HCT116 (cell line): Measurements from ENCODE around the gene OR9Q1. TPM values are rescaled to one million over a fixed set of nuclear protein-coding genes. Genes with fewer than 3 reads are reported as not detected.

Experiments used
- ATAC-seq: fragments of 200-7000 bp; cut with Tn5 transposase; 2 replicates; pipeline ENCODE4 v1.9.1; 2020; ENCODE audit warnings: mild to moderate bottlenecking, moderate library complexity
- BruUV-seq: library from RNA; stranded (reverse); fragments of 400-500 nt; replicated peaks from 2 replicates; lab custom pipeline; 2021; lab: Mats Ljungman, UMichigan
- CTCF ChIA-PET: fragments of 300-600 bp; sonication (Branson Sonifier 250); formaldehyde crosslinking; loops from one replicate; lab custom pipeline; 2021; ENCODE audit warnings: antibody characterized with exemption; lab: Charles Lee
- POLR2A ChIA-PET: fragments of 300-600, 350-600 bp; sonication (Branson Sonifier 250); formaldehyde crosslinking; loops from one replicate; lab custom pipeline; 2021; ENCODE audit warnings: antibody characterized with exemption; lab: Charles Lee
- RAD21 ChIA-PET, 2 experiments: fragments of 300-600 bp; sonication (Branson Sonifier 250); formaldehyde crosslinking; loops; one replicate each; lab custom pipeline; 2023; ENCODE audit warnings: low total read pairs in 2 of 2; ENCODE audit not compliant: uncharacterized antibody in 2 of 2, unreplicated experiment in 2 of 2, low non-redundant PET in 1 of 2; lab: Charles Lee
- DNase-seq: peaks from one replicate; pipeline ENCODE4 v3.0.0-alpha.2; 2010; ENCODE audit warnings: low read depth, low spot score
- H2AFZ ChIP-seq: fragments of 200-600 bp; shearing (Covaris generic), sonication (generic); 2 replicates; pipeline ENCODE4 v1.6.1; 2017; ENCODE audit warnings: low read depth, mixed run types, mixed read lengths, antibody characterized with exemption, low read length; ENCODE audit not compliant: poor library complexity, severe bottlenecking
- H3K27ac ChIP-seq: 2 replicates; pipeline ENCODE4 v1.5.1; 2012; ENCODE audit warnings: low read depth, low read length
- H3K27me3 ChIP-seq: fragments of 200-600 bp; sonication (generic); 2 replicates; pipeline ENCODE4 v1.6.1; 2016; ENCODE audit warnings: mixed run types, low read length, mixed read lengths; ENCODE audit not compliant: insufficient read depth
- H3K36me3 ChIP-seq, 2 experiments: fragments of 200-500 bp in 1 of 2; fragments of 200-600 bp in 1 of 2; sonication (Bioruptor generic) in 1 of 2; sonication (generic) in 1 of 2; 2 replicates each; pipeline versions ENCODE4 v1.5.1 to v1.6.1; 2014 to 2016; ENCODE audit warnings: low read length in 2 of 2, inconsistent platforms in 1 of 2, mixed read lengths in 1 of 2, mixed run types in 1 of 2; ENCODE audit not compliant: insufficient read depth in 2 of 2, control insufficient read depth in 1 of 2
- H3K4me1 ChIP-seq, 2 experiments: fragments of 200-600 bp in 1 of 2; sonication (generic) in 1 of 2; 2 replicates each; pipeline versions ENCODE4 v1.5.1 to v1.6.1; 2012 to 2017; ENCODE audit warnings: low read length in 2 of 2, inconsistent platforms in 1 of 2, mild to moderate bottlenecking in 1 of 2, mixed read lengths in 1 of 2, mixed run types in 1 of 2, moderate library complexity in 1 of 2; ENCODE audit not compliant: insufficient read depth in 2 of 2, control insufficient read depth in 1 of 2
- H3K4me2 ChIP-seq: fragments of 200-600 bp; sonication (generic); 2 replicates; pipeline ENCODE4 v1.6.1; 2017; ENCODE audit warnings: mixed run types, low read length, mixed read lengths
- H3K4me3 ChIP-seq, 2 experiments: fragments of 200-600 bp in 1 of 2; sonication (generic) in 1 of 2; replicated peaks in 1 of 2; 2 replicates each; pipeline ENCODE4 v1.5.1; 2011 to 2016; ENCODE audit warnings: low read length in 2 of 2, control low read depth in 1 of 2, low read depth in 1 of 2, mild to moderate bottlenecking in 1 of 2, mixed read lengths in 1 of 2, mixed run types in 1 of 2
- H3K79me2 ChIP-seq: fragments of 200-600 bp; sonication (generic); 2 replicates; pipeline ENCODE4 v1.6.1; 2017; ENCODE audit warnings: mild to moderate bottlenecking, mixed run types, low read length, moderate library complexity, mixed read lengths; ENCODE audit not compliant: insufficient read depth
- H3K9ac ChIP-seq: fragments of 200-600 bp; sonication (generic); 2 replicates; pipeline ENCODE4 v1.6.1; 2016; ENCODE audit warnings: low read length, mixed read lengths
- H3K9me2 ChIP-seq: fragments of 200-600 bp; sonication (generic), shearing (Covaris generic); 2 replicates; pipeline ENCODE4 v1.6.1; 2017; ENCODE audit warnings: mixed run types, mild to moderate bottlenecking, moderate library complexity; ENCODE audit not compliant: insufficient read depth
- H3K9me3 ChIP-seq, 2 experiments: fragments of 200-500 bp in 1 of 2; fragments of 200-600 bp in 1 of 2; sonication (Bioruptor generic) in 1 of 2; sonication (generic) in 1 of 2; 2 replicates each; pipeline ENCODE4 v1.6.1; 2014 to 2017; ENCODE audit warnings: low read length in 2 of 2, mixed read lengths in 2 of 2, inconsistent platforms in 1 of 2, low read depth in 1 of 2, mild to moderate bottlenecking in 1 of 2, mixed run types in 1 of 2, moderate library complexity in 1 of 2; ENCODE audit not compliant: control insufficient read depth in 1 of 2, insufficient read depth in 1 of 2
- H4K20me1 ChIP-seq: fragments of 200-600 bp; sonication (generic), shearing (Covaris generic); 2 replicates; pipeline ENCODE4 v1.6.1; 2017; ENCODE audit warnings: mixed run types, mild to moderate bottlenecking, moderate library complexity; ENCODE audit not compliant: insufficient read depth
- CEBPB ChIP-seq: IDR thresholded peaks from 2 replicates; pipeline ENCODE4 v1.6.1; 2012; ENCODE audit warnings: low read depth
- EZH2 ChIP-seq: fragments of 200-600 bp; sonication (generic); IDR thresholded peaks from 2 replicates; pipeline ENCODE4 v1.6.1; 2017; ENCODE audit warnings: antibody characterized with exemption, mixed run types
- REST ChIP-seq: IDR thresholded peaks from 2 replicates; pipeline ENCODE4 v1.6.1; 2012; ENCODE audit warnings: low read depth
- SRF ChIP-seq: IDR thresholded peaks from 2 replicates; pipeline ENCODE4 v1.6.1; 2012; ENCODE audit warnings: low read depth
- ZBTB33 ChIP-seq: IDR thresholded peaks from 2 replicates; pipeline ENCODE4 v1.6.1; 2011; ENCODE audit warnings: mild to moderate bottlenecking, low read length, moderate library complexity; ENCODE audit not compliant: insufficient replicate concordance; ENCODE audit errors: extremely low read depth
- intact Hi-C: fragments of 100-400 bp; cut with micrococcal nuclease; formaldehyde crosslinking; loops from 2 replicates; pipeline ENCODE4 v1.10.0; 2022
- total RNA-seq: library from RNA; stranded (reverse); gene quantifications from one replicate; pipeline ENCODE4 v1.2.1, GENCODE V29; 2021; ENCODE audit not compliant: unreplicated experiment

The OR9Q1 gene
- total RNA-seq, 1 experiment from 2014 or later = not detected

GRCh38 chr11:57977709-57978108 lies 46.0 kb upstream of the OR9Q1 start:
- TF ChIP-seq REST = no peak
- no peak for TF ChIP-seq SRF
- no peak for TF ChIP-seq ZBTB33
- TF ChIP-seq CEBPB = no peak
- no peak for TF ChIP-seq EZH2
- Histone ChIP-seq H3K9me3 (no peaks in the 10 kb centered on the region), H3K79me2 (no peaks in the 10 kb centered on the region), H3K27me3 (peaks cover 23% of the 10 kb centered on the region), H3K4me3 (no peak overlapping the region), H2AFZ (no peak overlapping the region), H3K4me1 (no peaks in the 10 kb centered on the region), H3K9me2 (no peaks in the 10 kb centered on the region), H3K27ac (no peak overlapping the region), H3K9ac (no peak overlapping the region), H3K36me3 (no peaks in the 10 kb centered on the region), H3K4me2 (no peak overlapping the region), H4K20me1 (no peaks in the 10 kb centered on the region; the same call in 1 of the 2 replicates)
- DNase-seq (no peak), ATAC-seq (no peak)
- POLR2A ChIA-PET = no interaction called here
- RAD21 ChIA-PET = no interaction called here
- no TSS peak for BruUV-seq
- CTCF ChIA-PET = no interaction called here
- intact Hi-C loops = no loop called here
